ENCODE measurements around the gene CRB1.
A peak's percentile ranks its signal among the peaks of the same experiment; 100 is the strongest.

CRB1 gene

DNA sequence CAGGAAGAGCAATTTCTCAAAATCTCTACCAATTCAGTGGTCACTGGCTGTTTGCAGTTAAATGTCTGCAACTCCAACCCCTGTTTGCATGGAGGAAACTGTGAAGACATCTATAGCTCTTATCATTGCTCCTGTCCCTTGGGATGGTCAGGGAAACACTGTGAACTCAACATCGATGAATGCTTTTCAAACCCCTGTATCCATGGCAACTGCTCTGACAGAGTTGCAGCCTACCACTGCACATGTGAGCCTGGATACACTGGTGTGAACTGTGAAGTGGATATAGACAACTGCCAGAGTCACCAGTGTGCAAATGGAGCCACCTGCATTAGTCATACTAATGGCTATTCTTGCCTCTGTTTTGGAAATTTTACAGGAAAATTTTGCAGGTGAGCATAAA, 167.2 kb downstream of the CRB1 start:
- H3K36me3 ChIP-seq = no peaks in the 10 kb centered on the region
- H4K20me1 ChIP-seq = no peaks in the 10 kb centered on the region
- H3K4me3 ChIP-seq = no peak overlapping the region
- peak overlapping the region in 4 of 11 experiments; percentile 19 to 40 (median 34); a peak in 7 of 22 replicates for H3K4me2 ChIP-seq
- peaks cover 0 to 8% (median 0%) of the 10 kb centered on the region in 10 experiments; a peak in 7 of 20 replicates for H3K4me1 ChIP-seq
- H3K27ac ChIP-seq = no peak overlapping the region
- H3K9me3 ChIP-seq (replicated peaks in 1 of 11) = no peaks in the 10 kb centered on the region
- no peaks in the 10 kb centered on the region for H3K27me3 ChIP-seq
- no peak overlapping the region for H3K9ac ChIP-seq
- TF ChIP-seq Cebpa-rat (IDR thresholded peaks at IDR 0.05) = no peak

DNA sequence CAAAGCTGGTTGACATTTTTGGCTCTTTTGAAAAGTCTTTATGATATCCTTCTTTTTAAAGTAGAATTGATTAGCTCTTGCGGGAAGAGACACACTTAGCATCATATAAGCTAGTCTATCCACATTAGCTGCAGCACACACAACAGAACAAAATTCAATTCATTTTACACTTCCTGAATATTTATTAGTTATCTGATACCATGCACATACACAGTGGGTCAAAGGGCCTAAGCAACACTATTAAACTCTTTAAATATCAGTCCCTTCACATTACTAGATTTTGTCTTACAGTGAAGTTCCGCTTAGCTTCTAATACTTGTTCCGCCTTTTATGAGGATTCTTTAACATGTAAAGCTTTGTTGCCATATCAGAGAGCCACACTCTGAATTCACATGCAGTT, 169.5 kb downstream of the CRB1 start:
- Histone ChIP-seq H3K36me3 (no peaks in the 10 kb centered on the region), H3K9me3 (replicated peaks in 1 of 11) (no peaks in the 10 kb centered on the region), H3K4me3 (no peak overlapping the region), H4K20me1 (no peaks in the 10 kb centered on the region), H3K9ac (no peak overlapping the region), H3K4me2 (no peak overlapping the region), H3K27ac (no peak overlapping the region), H3K27me3 (no peaks in the 10 kb centered on the region), H3K4me1 (peaks cover 0 to 8% (median 0%) of the 10 kb centered on the region in 10 experiments; a peak in 7 of 20 replicates)
- TF ChIP-seq Cebpa-rat (IDR thresholded peaks at IDR 0.05) = no peak

DNA sequence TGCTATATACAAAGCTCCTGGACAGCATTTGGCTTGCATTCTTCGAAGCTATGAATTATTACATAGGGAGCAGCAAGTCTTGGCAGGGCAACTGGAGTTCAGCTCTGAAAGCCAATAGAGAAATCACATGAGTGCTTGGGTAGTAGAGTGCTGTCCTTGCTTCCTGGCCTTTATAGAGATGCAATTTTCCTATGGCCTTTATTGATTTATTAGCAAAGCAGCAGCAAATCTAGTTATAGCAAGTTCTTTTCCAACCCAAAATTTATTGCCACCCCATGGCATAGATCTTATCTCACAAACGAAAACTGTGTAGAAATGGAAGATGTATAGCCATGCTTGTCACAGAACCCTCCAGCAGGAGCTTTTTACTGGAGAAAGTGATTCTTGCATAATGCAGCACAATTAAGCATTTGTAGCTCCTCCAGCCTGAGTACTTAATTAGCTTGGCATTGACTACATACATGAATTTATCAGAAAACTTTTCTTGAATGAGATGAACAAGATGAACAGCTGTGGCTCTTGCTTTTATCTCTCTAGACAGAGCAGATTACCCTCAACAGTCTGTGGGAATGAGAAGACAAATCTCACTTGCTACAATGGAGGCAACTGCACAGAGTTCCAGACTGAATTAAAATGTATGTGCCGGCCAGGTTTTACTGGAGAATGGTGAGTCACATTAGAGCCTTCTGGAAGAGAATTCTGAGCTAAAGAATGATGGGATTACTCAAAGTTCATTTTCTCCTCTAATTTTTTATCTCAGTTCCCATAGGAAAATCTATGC, 170.1 kb downstream of the CRB1 start:
- Histone ChIP-seq H4K20me1 (no peaks in the 10 kb centered on the region), H3K4me3 (no peak overlapping the region), H3K4me2 (no peak overlapping the region), H3K27ac (no peak overlapping the region), H3K9ac (no peak overlapping the region), H3K9me3 (replicated peaks in 1 of 11) (no peaks in the 10 kb centered on the region), H3K4me1 (peaks cover 0 to 8% (median 0%) of the 10 kb centered on the region in 10 experiments; a peak in 7 of 20 replicates), H3K27me3 (no peaks in the 10 kb centered on the region), H3K36me3 (no peaks in the 10 kb centered on the region)
- TF ChIP-seq Cebpa-rat (IDR thresholded peaks at IDR 0.05) = no peak

DNA sequence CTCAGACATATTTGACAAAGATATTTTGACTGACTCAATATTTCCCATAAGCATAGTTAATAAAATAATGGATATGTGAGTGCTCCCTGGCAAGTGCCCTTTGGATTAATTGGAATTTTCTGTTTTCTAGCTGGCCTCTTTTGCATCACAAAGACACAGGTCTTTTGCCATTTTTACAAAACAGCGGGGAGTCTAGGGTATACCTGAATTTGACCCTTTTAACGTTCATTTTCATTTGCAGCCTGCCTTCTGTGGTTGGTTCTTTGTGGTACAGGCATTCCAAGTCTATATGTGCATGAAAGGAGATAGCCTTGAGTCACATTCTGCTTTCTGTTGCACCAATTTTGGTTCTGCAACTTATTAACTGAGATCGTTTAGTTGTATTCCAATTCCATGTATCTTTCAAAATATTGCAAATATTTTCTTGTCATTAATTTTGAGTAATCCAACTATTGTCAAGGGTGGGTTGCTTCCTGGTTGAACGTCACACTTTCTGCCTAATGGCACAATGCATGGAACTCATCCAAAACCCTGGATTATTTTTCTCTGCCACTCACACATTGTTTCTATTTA, 171.7 kb downstream of the CRB1 start:
- Histone ChIP-seq H4K20me1 (no peaks in the 10 kb centered on the region), H3K9ac (no peak overlapping the region), H3K27me3 (no peaks in the 10 kb centered on the region), H3K4me1 (peaks cover 0 to 7% (median 0%) of the 10 kb centered on the region in 10 experiments; a peak in 7 of 20 replicates), H3K4me3 (no peak overlapping the region), H3K4me2 (no peak overlapping the region), H3K27ac (no peak overlapping the region), H3K9me3 (replicated peaks in 1 of 11) (no peaks in the 10 kb centered on the region), H3K36me3 (no peaks in the 10 kb centered on the region)
- TF ChIP-seq Cebpa-rat (IDR thresholded peaks at IDR 0.05) = no peak

DNA sequence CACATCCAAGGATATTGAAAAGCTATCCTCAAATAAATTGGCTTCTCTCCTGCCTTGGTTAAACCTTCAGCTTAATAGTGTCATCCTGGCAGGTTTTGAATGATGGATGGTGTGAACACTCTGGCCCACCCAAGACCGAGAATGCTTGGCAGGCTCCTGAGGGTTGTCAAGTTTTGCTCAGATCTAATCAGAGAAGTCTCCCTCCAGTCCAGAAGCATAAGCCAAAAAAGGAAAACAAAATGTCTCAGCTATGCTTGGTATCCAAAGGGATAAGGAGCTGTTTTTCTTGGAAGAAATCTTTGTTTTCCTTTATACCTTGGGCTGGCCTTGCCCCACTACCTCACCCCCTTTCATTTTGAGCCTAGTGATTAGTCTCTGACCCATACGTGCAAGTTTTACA, 172.7 kb downstream of the CRB1 start:
- no peaks in the 10 kb centered on the region for H4K20me1 ChIP-seq
- no peaks in the 10 kb centered on the region for H3K9me3 ChIP-seq (replicated peaks in 1 of 11)
- no peak overlapping the region for H3K9ac ChIP-seq
- H3K27me3 ChIP-seq = no peaks in the 10 kb centered on the region
- no peak overlapping the region for H3K27ac ChIP-seq
- no peak overlapping the region for H3K4me3 ChIP-seq
- H3K4me2 ChIP-seq = no peak overlapping the region
- no peak for TF ChIP-seq Cebpa-rat (IDR thresholded peaks at IDR 0.05)
- H3K36me3 ChIP-seq = no peaks in the 10 kb centered on the region
- H3K4me1 ChIP-seq = no peaks in the 10 kb centered on the region

- Histone ChIP-seq H4K20me1 (no peaks in the 10 kb centered on the region), H3K4me1 (no peaks in the 10 kb centered on the region), H3K27me3 (no peaks in the 10 kb centered on the region), H3K9me3 (replicated peaks in 1 of 11) (no peaks in the 10 kb centered on the region), H3K36me3 (no peaks in the 10 kb centered on the region), H3K27ac (no peak overlapping the region), H3K4me3 (no peak overlapping the region), H3K9ac (no peak overlapping the region), H3K4me2 (no peak overlapping the region)
- no peak for TF ChIP-seq Cebpa-rat (IDR thresholded peaks at IDR 0.05)
Observed at GRCh38 chr1:197441999-197442414, 174.0 kb downstream of the CRB1 start.

- no peak for TF ChIP-seq Cebpa-rat (IDR thresholded peaks at IDR 0.05)
- no peaks in the 10 kb centered on the region for H3K27me3 ChIP-seq
- no peak overlapping the region for H3K27ac ChIP-seq
- H3K9ac ChIP-seq = no peak overlapping the region
- H4K20me1 ChIP-seq = no peaks in the 10 kb centered on the region
- no peaks in the 10 kb centered on the region for H3K9me3 ChIP-seq (replicated peaks in 1 of 11)
- no peak overlapping the region for H3K4me3 ChIP-seq
- H3K4me2 ChIP-seq = no peak overlapping the region
- no peaks in the 10 kb centered on the region for H3K36me3 ChIP-seq
- no peaks in the 10 kb centered on the region for H3K4me1 ChIP-seq
Observed at GRCh38 chr1:197444755-197445154, 176.7 kb downstream of the CRB1 start.

GRCh38 chr1:197448121-197448779, 180.2 kb downstream of the CRB1 start:
- no peaks in the 10 kb centered on the region for H3K9me3 ChIP-seq (replicated peaks in 1 of 11)

GRCh38 chr1:197451381-197451780, 183.3 kb downstream of the CRB1 start:
- Histone ChIP-seq H3K4me3 (no peak overlapping the region), H3K36me3 (no peaks in the 10 kb centered on the region), H4K20me1 (no peaks in the 10 kb centered on the region), H3K4me1 (no peaks in the 10 kb centered on the region), H3K4me2 (no peak overlapping the region), H3K27me3 (no peaks in the 10 kb centered on the region), H3K9me3 (replicated peaks in 1 of 11) (no peaks in the 10 kb centered on the region), H3K9ac (no peak overlapping the region), H3K27ac (no peak overlapping the region)
- TF ChIP-seq Cebpa-rat (IDR thresholded peaks at IDR 0.05) = no peak

More at GRCh38 chr1:197448121-197448779, 180.2 kb downstream of the CRB1 start:
- no peaks in the 10 kb centered on the region for H3K27me3 ChIP-seq
- no peak overlapping the region for H3K27ac ChIP-seq
- no peaks in the 10 kb centered on the region for H4K20me1 ChIP-seq
- TF ChIP-seq Cebpa-rat (IDR thresholded peaks at IDR 0.05) = no peak
- no peak overlapping the region for H3K4me2 ChIP-seq
- H3K4me3 ChIP-seq = no peak overlapping the region
- H3K36me3 ChIP-seq = no peaks in the 10 kb centered on the region
- H3K4me1 ChIP-seq = no peaks in the 10 kb centered on the region
- H3K9ac ChIP-seq = no peak overlapping the region
